Neural cell (in vitro differentiated cells): ENCODE measurements around the gene MFN1. TPM values are rescaled to one million over a fixed set of nuclear protein-coding genes. Genes with fewer than 3 reads are reported as not detected.

Source experiments
- H2AFZ ChIP-seq: fragments of 200-600, 300-800 bp; sonication (generic), shearing (Covaris generic); 2 replicates; pipeline ENCODE4 v1.6.0; 2014; ENCODE audit warnings: low read depth, mild to moderate bottlenecking, antibody characterized with exemption, low read length, moderate library complexity
- H3F3A ChIP-seq: fragments of 200-600 bp; shearing (Covaris generic); 2 replicates; pipeline ENCODE4 v1.6.1; 2016; ENCODE audit warnings: mild to moderate bottlenecking, moderate library complexity, mixed read lengths, antibody characterized with exemption, low read length; ENCODE audit not compliant: insufficient read depth, poor library complexity, severe bottlenecking
- H3K27ac ChIP-seq: fragments of 200-600, 300-800 bp; sonication (generic), shearing (Covaris generic); 2 replicates; pipeline ENCODE4 v1.5.1; 2014; ENCODE audit warnings: mild to moderate bottlenecking, low read length, moderate library complexity
- H3K27me3 ChIP-seq: fragments of 300-800, 200-600 bp; sonication (generic), shearing (Covaris generic); 2 replicates; pipeline ENCODE4 v1.6.0; 2014; ENCODE audit warnings: mild to moderate bottlenecking, low read depth, low read length, moderate library complexity; ENCODE audit not compliant: insufficient read depth
- H3K36me3 ChIP-seq: fragments of 300-800, 200-600 bp; sonication (generic), shearing (Covaris generic); 2 replicates; pipeline ENCODE4 v1.5.1; 2014; ENCODE audit warnings: mild to moderate bottlenecking, antibody characterized with exemption, low read length, moderate library complexity; ENCODE audit not compliant: insufficient read depth
- H3K4me2 ChIP-seq: fragments of 300-800, 200-600 bp; sonication (generic), shearing (Covaris generic); 2 replicates; pipeline ENCODE4 v1.6.0; 2014; ENCODE audit warnings: mild to moderate bottlenecking, low read length
- H3K4me3 ChIP-seq: fragments of 300-800, 200-600 bp; sonication (generic), shearing (Covaris generic); 2 replicates; pipeline ENCODE4 v1.5.1; 2014; ENCODE audit warnings: mild to moderate bottlenecking, low read length, moderate library complexity
- H3K79me2 ChIP-seq: fragments of 200-600 bp; shearing (Covaris generic); replicated peaks from 2 replicates; pipeline ENCODE4 v1.6.0; 2014; ENCODE audit warnings: mild to moderate bottlenecking, low read length, moderate library complexity; ENCODE audit not compliant: insufficient read depth
- H3K9ac ChIP-seq: fragments of 300-800, 200-600 bp; sonication (generic), shearing (Covaris generic); 2 replicates; pipeline ENCODE4 v1.6.1; 2016; ENCODE audit warnings: mild to moderate bottlenecking, low read length, mixed read lengths
- H3K9me2 ChIP-seq: fragments of 200-600 bp; shearing (Covaris generic); 2 replicates; pipeline ENCODE4 v1.6.1; 2016; ENCODE audit warnings: mild to moderate bottlenecking, low read length, mixed read lengths; ENCODE audit not compliant: insufficient read depth
- H3K9me3 ChIP-seq: fragments of 200-600, 300-800 bp; sonication (generic), shearing (Covaris generic); 2 replicates; pipeline ENCODE4 v1.6.1; 2016; ENCODE audit warnings: mild to moderate bottlenecking, mixed run types, low read length, moderate library complexity, mixed read lengths
- H4K20me1 ChIP-seq: fragments of 200-600 bp; shearing (Covaris generic); 2 replicates; pipeline ENCODE4 v1.6.1; 2016; ENCODE audit warnings: mild to moderate bottlenecking, mixed run types; ENCODE audit not compliant: insufficient read depth
- CTCF ChIP-seq: fragments of 450-650 bp; IDR thresholded peaks from 2 replicates; pipeline ENCODE4 v1.5.1; 2014; ENCODE audit warnings: antibody characterized with exemption, mild to moderate bottlenecking, moderate library complexity; ENCODE audit not compliant: poor library complexity, severe bottlenecking
- EP300 ChIP-seq: fragments of 450-650 bp; conservative IDR thresholded peaks from 2 replicates; pipeline ENCODE4 v1.6.1; 2014; ENCODE audit warnings: antibody characterized with exemption, mild to moderate bottlenecking, moderate library complexity; ENCODE audit not compliant: poor library complexity, severe bottlenecking
- EZH2 ChIP-seq: fragments of 200-600, 300-800 bp; shearing (Covaris generic), sonication (generic); IDR thresholded peaks from 2 replicates; pipeline ENCODE4 v1.6.1; 2014; ENCODE audit warnings: antibody characterized with exemption, low read length, borderline replicate concordance, mild to moderate bottlenecking; ENCODE audit not compliant: insufficient read depth, poor library complexity, severe bottlenecking
- MXI1 ChIP-seq: fragments of 450-650 bp; conservative IDR thresholded peaks from 2 replicates; pipeline ENCODE4 v1.6.1; 2014; ENCODE audit warnings: antibody characterized with exemption, mild to moderate bottlenecking; ENCODE audit not compliant: poor library complexity, severe bottlenecking
- POLR2AphosphoS5 ChIP-seq: IDR thresholded peaks from 2 replicates; pipeline ENCODE4 v1.6.1; 2012
- RAD21 ChIP-seq: fragments of 450-650 bp; conservative IDR thresholded peaks from 2 replicates; pipeline ENCODE4 v1.6.1; 2014; ENCODE audit warnings: antibody characterized with exemption, mild to moderate bottlenecking, moderate library complexity
- REST ChIP-seq: IDR thresholded peaks from 2 replicates; pipeline ENCODE4 v1.6.1; 2012; ENCODE audit warnings: borderline replicate concordance
- SMC3 ChIP-seq: fragments of 450-650 bp; conservative IDR thresholded peaks from 2 replicates; pipeline ENCODE4 v1.6.1; 2014; ENCODE audit warnings: antibody characterized with exemption, mild to moderate bottlenecking, moderate library complexity; ENCODE audit not compliant: poor library complexity
- TAF1 ChIP-seq: IDR thresholded peaks from 2 replicates; pipeline ENCODE4 v1.6.1; 2012; ENCODE audit warnings: low read depth
- polyA plus RNA-seq: library from polyadenylated mRNA; depleted of rRNA; stranded (reverse); fragments of >200 nt; gene quantifications from 2 replicates; pipeline ENCODE4 v1.2.3, GENCODE V29; 2014

Gene MFN1
- polyA plus RNA-seq, 1 donor from 2014 or later = 78.8 TPM

GRCh38 chr3:179355996-179356395 lies 8.5 kb downstream of the MFN1 start:
- no peak overlapping the region for H3K4me2 ChIP-seq
- no peaks in the 10 kb centered on the region for H3K79me2 ChIP-seq
- H2AFZ ChIP-seq = no peak overlapping the region
- H3K9me2 ChIP-seq = no peaks in the 10 kb centered on the region
- no peaks in the 10 kb centered on the region for H3K36me3 ChIP-seq
- H3K4me3 ChIP-seq = no peak overlapping the region
- no peaks in the 10 kb centered on the region for H3F3A ChIP-seq
- no peaks in the 10 kb centered on the region for H3K27me3 ChIP-seq
- H3K27ac ChIP-seq = no peak overlapping the region
- H3K9me3 ChIP-seq = no peaks in the 10 kb centered on the region
- no peak overlapping the region for H3K9ac ChIP-seq
- no peaks in the 10 kb centered on the region for H4K20me1 ChIP-seq
- TF ChIP-seq EP300 (no peak), POLR2AphosphoS5 (no peak), REST (no peak), MXI1 (no peak), CTCF (no peak), SMC3 (no peak), EZH2 (no peak), RAD21 (no peak), TAF1 (no peak)

- Histone ChIP-seq H3K27ac (no peak overlapping the region), H2AFZ (no peak overlapping the region), H3K79me2 (no peaks in the 10 kb centered on the region), H4K20me1 (no peaks in the 10 kb centered on the region), H3K36me3 (no peaks in the 10 kb centered on the region), H3K9me2 (no peaks in the 10 kb centered on the region), H3K4me3 (no peak overlapping the region), H3F3A (no peaks in the 10 kb centered on the region), H3K9ac (no peak overlapping the region), H3K27me3 (no peaks in the 10 kb centered on the region), H3K9me3 (no peaks in the 10 kb centered on the region), H3K4me2 (no peak overlapping the region)
- TF ChIP-seq CTCF (no peak), REST (no peak), POLR2AphosphoS5 (no peak), EZH2 (no peak)
Observed at GRCh38 chr3:179363332-179363731, 15.8 kb downstream of the MFN1 start.
